Activated T-cell treated with anti-CD3 and anti-CD28 coated beads, Interleukin-2, amount 50 U/mL, for 24 hours (primary cell): ENCODE measurements around the gene TOR4A.

ENCODE experiments used
- DNase-seq: peaks from one replicate; pipeline ENCODE4 v3.0.0-alpha.2; 2020
- H3K27ac Mint-ChIP-seq: 2 replicates; pipeline ENCODE4 v1.8.0; 2020; ENCODE audit warnings: mild to moderate bottlenecking, mixed read lengths
- H3K27me3 Mint-ChIP-seq: 2 replicates; pipeline ENCODE4 v1.8.0; 2020; ENCODE audit warnings: mixed read lengths
- H3K36me3 Mint-ChIP-seq: 2 replicates; pipeline ENCODE4 v1.8.0; 2020; ENCODE audit warnings: low read depth, mixed read lengths
- H3K4me1 Mint-ChIP-seq: 2 replicates; pipeline ENCODE4 v1.8.0; 2020; ENCODE audit warnings: low read depth, mixed read lengths
- H3K4me3 Mint-ChIP-seq: 2 replicates; pipeline ENCODE4 v1.8.0; 2020; ENCODE audit warnings: mild to moderate bottlenecking, moderate library complexity, mixed read lengths
- H3K9me3 Mint-ChIP-seq: 2 replicates; pipeline ENCODE4 v1.8.0; 2020; ENCODE audit warnings: mixed read lengths

Gene TOR4A

GRCh38 chr9:137270929-137271695 is 6.4 kb upstream of the TOR4A start:
- Mint-ChIP-seq H3K36me3 (peaks cover 66% of the 10 kb centered on the region), H3K27me3 (no peaks in the 10 kb centered on the region), H3K4me3 (no peak overlapping the region), H3K27ac (peak overlapping the region; percentile 4), H3K9me3 (no peaks in the 10 kb centered on the region), H3K4me1 (peaks cover 11% of the 10 kb centered on the region)
- peak; percentile 45 for DNase-seq

DNA sequence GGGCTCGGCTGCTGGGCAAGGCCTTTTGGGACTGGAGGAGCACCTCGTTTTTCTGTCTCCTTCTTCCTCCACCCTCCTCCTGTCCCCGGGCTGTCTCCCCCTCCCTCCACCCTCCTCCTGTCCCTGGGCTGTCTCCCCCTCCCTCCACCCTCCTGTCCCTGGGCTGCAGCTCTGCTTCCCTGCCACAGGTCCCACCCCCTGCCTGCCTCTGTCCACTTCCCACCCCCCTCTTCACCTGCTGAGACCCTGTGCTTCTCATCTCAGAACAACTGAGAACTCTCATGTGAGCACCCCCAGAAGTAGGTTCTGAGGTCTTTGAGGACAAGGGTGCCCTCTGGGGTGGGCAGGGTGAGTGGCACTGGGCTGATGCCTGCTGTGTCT is 5.8 kb upstream of the TOR4A start:
- no peak for DNase-seq
- Mint-ChIP-seq H3K9me3 (no peaks in the 10 kb centered on the region), H3K27ac (peak overlapping the region; percentile 6), H3K4me1 (peaks cover 13% of the 10 kb centered on the region), H3K4me3 (no peak overlapping the region), H3K36me3 (peaks cover 63% of the 10 kb centered on the region), H3K27me3 (no peaks in the 10 kb centered on the region)

GRCh38 chr9:137272241-137273094 is 5.1 kb upstream of the TOR4A start:
- Mint-ChIP-seq H3K36me3 (peaks cover 55% of the 10 kb centered on the region), H3K4me3 (no peak overlapping the region), H3K27me3 (no peaks in the 10 kb centered on the region), H3K9me3 (no peaks in the 10 kb centered on the region), H3K27ac (peak overlapping the region; percentile 6), H3K4me1 (peaks cover 21% of the 10 kb centered on the region)
- no peak for DNase-seq

DNA sequence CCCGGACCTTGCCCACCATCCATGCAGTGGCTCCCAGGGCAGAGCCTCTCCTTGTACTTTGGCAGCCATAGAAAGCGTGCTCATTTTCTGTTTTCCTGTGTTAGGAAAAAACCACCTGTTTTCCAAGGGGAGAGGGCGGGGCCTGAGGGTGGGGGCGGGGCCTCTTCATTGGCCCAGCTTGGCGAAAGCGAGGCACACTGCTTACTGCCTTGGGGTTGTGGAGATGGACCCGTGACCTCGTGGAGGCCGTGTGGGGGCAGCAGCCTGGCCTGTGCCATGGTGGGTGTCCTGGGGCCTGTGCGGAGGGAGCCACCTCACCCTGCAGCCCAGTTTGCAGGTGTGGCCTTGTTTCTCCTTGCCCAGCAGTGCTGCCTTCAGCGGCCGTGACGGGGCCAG is 4.4 kb upstream of the TOR4A start:
- H3K27ac Mint-ChIP-seq: no peak overlapping the region
- no peak overlapping the region for H3K4me3 Mint-ChIP-seq
- DNase-seq: no peak
- H3K9me3 Mint-ChIP-seq: no peaks in the 10 kb centered on the region
- H3K4me1 Mint-ChIP-seq: peaks cover 24% of the 10 kb centered on the region
- peaks cover 2% of the 10 kb centered on the region for H3K27me3 Mint-ChIP-seq
- H3K36me3 Mint-ChIP-seq: peaks cover 49% of the 10 kb centered on the region

DNA sequence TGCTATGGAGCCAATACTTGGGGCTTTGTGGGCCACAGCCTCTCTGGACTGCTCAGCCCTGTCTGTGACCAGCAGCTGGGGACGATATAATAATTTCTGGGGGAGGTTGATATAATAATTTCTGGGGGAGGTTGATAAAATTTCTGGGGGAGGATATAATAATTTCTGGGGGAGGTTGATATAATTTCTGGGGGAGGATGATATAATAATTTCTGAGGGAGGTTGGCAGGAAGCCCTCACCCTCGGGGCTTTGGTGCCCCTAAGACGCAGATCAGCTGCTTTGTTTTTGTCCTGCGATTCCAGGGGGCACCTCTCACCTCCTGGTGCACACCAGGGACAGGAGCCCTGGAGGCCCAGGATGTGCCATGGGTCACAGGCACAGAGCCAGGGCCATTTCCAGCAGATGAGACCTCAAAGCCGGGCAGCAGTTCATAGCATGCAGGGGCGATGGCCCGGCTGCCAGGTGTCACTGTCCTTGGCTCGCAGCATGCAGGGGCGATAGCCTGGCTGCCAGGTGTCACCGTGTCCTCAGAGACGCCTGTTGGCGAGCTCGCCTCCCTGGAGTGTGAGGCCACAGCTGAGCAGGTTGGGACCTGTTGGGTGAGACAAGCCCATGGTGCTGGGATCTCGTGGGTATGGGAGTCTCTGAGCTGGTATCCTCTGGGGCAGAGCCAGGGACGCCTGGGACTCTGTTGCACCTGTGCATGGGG is 3.8 kb upstream of the TOR4A start:
- Mint-ChIP-seq H3K9me3 (no peaks in the 10 kb centered on the region), H3K4me3 (no peak overlapping the region), H3K27me3 (peaks cover 2% of the 10 kb centered on the region), H3K36me3 (peaks cover 42% of the 10 kb centered on the region), H3K4me1 (peaks cover 24% of the 10 kb centered on the region), H3K27ac (no peak overlapping the region)
- DNase-seq: no peak

DNA sequence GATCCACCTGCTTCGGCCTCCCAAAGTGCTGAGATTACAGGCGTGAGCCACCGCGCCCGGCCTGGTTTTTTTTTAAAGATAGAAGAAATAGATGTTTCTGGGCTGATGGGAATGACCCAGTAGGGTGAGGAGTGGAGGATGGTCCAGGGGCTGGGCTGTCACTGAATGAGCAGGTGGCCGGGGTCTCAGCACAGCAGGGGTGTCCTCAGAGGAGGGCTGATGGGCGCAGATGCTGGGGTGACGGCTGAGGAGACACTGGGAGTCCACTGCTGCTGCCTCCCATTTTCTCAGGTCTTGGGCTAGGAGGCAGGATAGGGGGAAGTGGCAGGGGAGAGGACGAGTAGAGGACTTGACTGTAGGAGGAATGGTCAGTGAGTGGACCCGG is 2.3 kb upstream of the TOR4A start:
- Mint-ChIP-seq H3K4me3 (no peak overlapping the region), H3K27me3 (peaks cover 8% of the 10 kb centered on the region), H3K4me1 (peaks cover 22% of the 10 kb centered on the region), H3K36me3 (peaks cover 28% of the 10 kb centered on the region), H3K27ac (no peak overlapping the region), H3K9me3 (no peaks in the 10 kb centered on the region)
- DNase-seq: no peak

- Mint-ChIP-seq H3K36me3 (peaks cover 26% of the 10 kb centered on the region), H3K27me3 (peaks cover 9% of the 10 kb centered on the region)
Observed at GRCh38 chr9:137275588-137276472, 1.7 kb upstream of the TOR4A start.

DNA sequence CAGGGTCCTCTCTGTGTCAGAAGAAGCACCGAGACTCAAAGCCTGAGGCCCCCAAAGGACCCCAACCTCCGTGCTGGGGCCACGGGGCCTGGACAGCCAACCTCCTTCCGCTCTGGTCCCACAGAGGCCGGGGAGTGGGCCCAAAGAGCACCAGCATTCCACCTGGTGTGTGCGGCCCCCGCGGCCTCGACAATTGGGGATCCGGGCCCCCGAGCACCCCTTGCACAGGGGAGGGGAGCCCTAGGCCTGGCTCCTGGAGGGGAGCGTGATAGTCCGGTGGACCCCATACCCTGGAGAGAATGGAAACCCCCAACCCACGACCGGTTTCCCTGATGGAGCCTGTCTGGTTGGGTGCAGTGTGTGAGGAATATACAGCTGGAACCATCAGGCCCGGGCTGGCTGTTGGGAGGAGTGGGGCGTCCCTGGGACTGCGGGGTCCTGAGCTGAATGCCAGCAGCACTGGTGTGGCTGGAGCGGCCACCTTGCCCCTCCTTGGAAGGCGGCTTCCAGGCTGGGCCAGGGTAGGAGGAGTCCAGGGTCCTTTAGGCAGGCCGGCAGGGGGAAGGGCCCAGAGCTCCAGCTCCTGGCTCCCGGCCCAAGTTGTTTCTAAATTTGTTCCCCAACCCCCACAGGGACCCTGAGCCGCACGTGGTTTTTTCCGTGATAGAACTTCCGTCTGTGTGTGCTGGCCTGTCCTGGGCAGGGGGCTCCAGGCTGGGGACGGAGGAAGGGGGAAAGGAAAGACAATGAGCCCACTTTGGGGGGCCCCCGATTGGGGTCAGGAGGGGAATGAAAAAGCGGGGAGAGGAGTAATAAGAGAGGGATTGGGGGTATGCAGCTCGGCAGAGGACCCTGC is 825 bp upstream of the TOR4A start:
- H3K9me3 Mint-ChIP-seq: no peaks in the 10 kb centered on the region
- peaks cover 9% of the 10 kb centered on the region for H3K27me3 Mint-ChIP-seq
- H3K4me1 Mint-ChIP-seq: peaks cover 14% of the 10 kb centered on the region
- peak overlapping the region; percentile 81 for H3K4me3 Mint-ChIP-seq
- DNase-seq: no peak
- peak overlapping the region; percentile 55 for H3K27ac Mint-ChIP-seq
- H3K36me3 Mint-ChIP-seq: peaks cover 18% of the 10 kb centered on the region

More at GRCh38 chr9:137275588-137276472, 1.7 kb upstream of the TOR4A start:
- Mint-ChIP-seq H3K4me3 (no peak overlapping the region), H3K4me1 (peaks cover 21% of the 10 kb centered on the region), H3K9me3 (no peaks in the 10 kb centered on the region), H3K27ac (no peak overlapping the region)
- no peak for DNase-seq

DNA sequence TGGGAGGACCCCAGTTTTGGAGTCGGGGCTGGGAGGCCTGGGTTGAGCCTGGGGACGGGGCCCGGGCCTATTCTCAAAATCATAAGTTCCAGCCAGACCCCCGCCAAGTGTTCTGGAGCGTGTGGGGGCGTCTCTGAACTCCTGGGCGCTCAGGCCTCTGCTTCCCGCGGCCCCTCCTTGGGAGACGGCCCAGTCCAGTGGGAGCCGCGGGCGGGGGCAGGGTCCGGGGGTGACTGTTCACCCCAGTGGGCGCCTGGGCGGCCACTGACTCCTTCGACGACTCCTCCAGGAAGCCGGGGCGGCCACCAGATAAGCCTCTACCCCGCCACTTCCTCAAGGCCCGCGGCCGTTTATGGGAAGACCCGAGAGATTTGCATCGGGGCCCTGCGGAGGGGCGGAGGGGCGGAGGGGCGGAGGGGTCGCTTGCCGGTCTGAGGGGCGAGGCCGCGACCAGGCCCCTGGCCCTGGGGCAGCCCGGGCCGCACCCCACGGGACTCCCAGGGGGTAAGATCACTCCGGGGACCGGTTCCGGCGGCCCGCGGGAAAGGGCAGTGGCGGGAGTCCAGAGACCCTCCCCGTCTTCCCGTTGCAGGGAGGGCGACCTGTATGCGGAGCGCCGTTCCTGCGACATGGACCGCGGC is 655 bp downstream of the TOR4A start:
- peak overlapping the region; percentile 40 for H3K27ac Mint-ChIP-seq
- H3K4me1 Mint-ChIP-seq: peaks cover 14% of the 10 kb centered on the region
- peak overlapping the region; percentile 81 for H3K4me3 Mint-ChIP-seq
- DNase-seq: no peak
- H3K9me3 Mint-ChIP-seq: no peaks in the 10 kb centered on the region
- peaks cover 11% of the 10 kb centered on the region for H3K36me3 Mint-ChIP-seq
- H3K27me3 Mint-ChIP-seq: peaks cover 16% of the 10 kb centered on the region

- H3K4me1 Mint-ChIP-seq: peaks cover 14% of the 10 kb centered on the region
- peaks cover 20% of the 10 kb centered on the region for H3K27me3 Mint-ChIP-seq
- no peak overlapping the region for H3K27ac Mint-ChIP-seq
- peaks cover 7% of the 10 kb centered on the region for H3K36me3 Mint-ChIP-seq
- DNase-seq: no peak
- H3K4me3 Mint-ChIP-seq: no peak overlapping the region
- no peaks in the 10 kb centered on the region for H3K9me3 Mint-ChIP-seq
Observed at GRCh38 chr9:137278721-137279711, 1.5 kb downstream of the TOR4A start.

DNA sequence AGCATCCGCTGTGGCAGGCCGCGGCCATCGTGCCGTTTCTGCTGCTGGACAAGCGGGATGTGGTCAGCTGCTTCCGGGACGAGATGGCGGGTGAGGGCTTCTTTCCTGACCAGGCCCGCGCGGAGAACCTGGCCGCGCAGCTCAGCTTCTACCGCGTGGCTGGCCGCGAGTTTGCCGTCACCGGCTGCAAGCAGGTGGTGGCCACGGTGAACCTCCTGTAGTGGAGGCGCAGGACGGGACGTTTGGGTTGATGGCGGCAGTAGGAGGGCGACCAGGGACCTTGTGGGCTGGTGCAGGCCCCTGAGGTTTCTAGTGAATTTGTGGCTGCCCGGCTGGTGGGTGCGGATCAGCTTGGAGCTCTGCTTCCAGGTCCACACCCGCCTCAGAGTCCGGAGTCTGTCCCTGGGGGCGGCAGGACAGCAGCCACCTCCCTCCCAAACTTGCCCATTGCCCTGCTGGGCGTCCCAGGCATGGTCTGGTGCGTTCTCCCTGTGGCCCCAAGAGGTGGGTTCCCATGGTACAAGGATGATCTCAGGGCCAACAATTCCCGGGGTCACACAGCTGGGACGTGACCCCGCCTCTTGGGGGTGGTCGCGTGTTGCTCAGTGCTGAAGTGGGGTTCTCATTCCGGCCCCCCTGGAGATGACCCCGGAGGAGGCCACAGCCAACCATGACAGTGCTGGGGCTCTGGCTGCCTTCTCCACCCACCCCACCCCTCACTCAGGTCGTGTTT is 2.4 kb downstream of the TOR4A start:
- H3K27me3 Mint-ChIP-seq: peaks cover 20% of the 10 kb centered on the region
- no peak for DNase-seq
- H3K4me3 Mint-ChIP-seq: no peak overlapping the region
- H3K27ac Mint-ChIP-seq: no peak overlapping the region
- H3K9me3 Mint-ChIP-seq: no peaks in the 10 kb centered on the region
- H3K36me3 Mint-ChIP-seq: no peaks in the 10 kb centered on the region
- H3K4me1 Mint-ChIP-seq: peaks cover 13% of the 10 kb centered on the region
